ENCODE measurements around the gene IGF2BP3. TPM values are rescaled to one million over a fixed set of nuclear protein-coding genes. Genes with fewer than 3 reads are reported as not detected.

Gene IGF2BP3
- total RNA-seq, 3 donors from 2014 or later = 0.59 to 3.5 TPM; not detected in 1

- no peak overlapping the region for H3K27ac ChIP-seq
- intact Hi-C loops (cut with DNase I; ENCODE audit: low total_unique reads) = no loop called here
- no peak for DNase-seq (ENCODE audit: low spot score in 2 of 2)
- TF ChIP-seq POLR2AphosphoS5 (IDR thresholded peaks at IDR 0.05) (no peak), CTCF (IDR thresholded peaks at IDR 0.05) (no peak), POLR2A (IDR thresholded peaks at IDR 0.05) (no peak)
- H3K4me3 ChIP-seq = no peak overlapping the region
- peaks cover 0 to 42% of the 10 kb centered on the region in 2 donors for H3K27me3 ChIP-seq
- no peaks in the 10 kb centered on the region for H3K36me3 ChIP-seq
- H3K9me3 ChIP-seq = no peaks in the 10 kb centered on the region
- H3K4me1 ChIP-seq = no peaks in the 10 kb centered on the region
These were observed 15.3 kb downstream of the IGF2BP3 start for GRCh38 chr7:23454881-23455526.

GRCh38 chr7:23450518-23450917 lies 19.8 kb downstream of the IGF2BP3 start:
- Histone ChIP-seq H3K27me3 (peaks cover 0 to 27% of the 10 kb centered on the region in 2 donors), H3K36me3 (no peaks in the 10 kb centered on the region), H3K27ac (no peak overlapping the region), H3K9me3 (no peaks in the 10 kb centered on the region), H3K4me1 (no peaks in the 10 kb centered on the region), H3K4me3 (no peak overlapping the region)
- intact Hi-C loops (cut with DNase I; ENCODE audit: low total_unique reads) = no loop called here
- no peak for TF ChIP-seq POLR2AphosphoS5 (IDR thresholded peaks at IDR 0.05)
- no peak for TF ChIP-seq POLR2A (IDR thresholded peaks at IDR 0.05)
- no peak for TF ChIP-seq CTCF (IDR thresholded peaks at IDR 0.05)
- no peak for DNase-seq (ENCODE audit: low spot score in 2 of 2)

GRCh38 chr7:23449941-23450340 lies 20.4 kb downstream of the IGF2BP3 start:
- H3K36me3 ChIP-seq = no peaks in the 10 kb centered on the region
- H3K27ac ChIP-seq = no peak overlapping the region
- H3K9me3 ChIP-seq = no peaks in the 10 kb centered on the region
- no peaks in the 10 kb centered on the region for H3K4me1 ChIP-seq
- H3K4me3 ChIP-seq = no peak overlapping the region
- peaks cover 0 to 22% of the 10 kb centered on the region in 2 donors for H3K27me3 ChIP-seq
- DNase-seq (ENCODE audit: low spot score in 2 of 2) = no peak
- TF ChIP-seq CTCF (IDR thresholded peaks at IDR 0.05) (no peak), POLR2AphosphoS5 (IDR thresholded peaks at IDR 0.05) (no peak), POLR2A (IDR thresholded peaks at IDR 0.05) (no peak)
- intact Hi-C loops (cut with DNase I; ENCODE audit: low total_unique reads) = no loop called here

GRCh38 chr7:23445326-23445725 lies 25.0 kb downstream of the IGF2BP3 start:
- H3K27ac ChIP-seq = no peak overlapping the region
- no peak for DNase-seq (ENCODE audit: low spot score in 2 of 2)
- H3K4me1 ChIP-seq = no peaks in the 10 kb centered on the region
- H3K36me3 ChIP-seq = no peaks in the 10 kb centered on the region
- intact Hi-C loops (cut with DNase I; ENCODE audit: low total_unique reads) = no loop called here
- H3K4me3 ChIP-seq = no peak overlapping the region
- peaks cover 0 to 2% of the 10 kb centered on the region in 2 donors for H3K27me3 ChIP-seq
- H3K9me3 ChIP-seq = no peaks in the 10 kb centered on the region
- TF ChIP-seq POLR2AphosphoS5 (IDR thresholded peaks at IDR 0.05) = no peak
- TF ChIP-seq CTCF (IDR thresholded peaks at IDR 0.05) = no peak
- no peak for TF ChIP-seq POLR2A (IDR thresholded peaks at IDR 0.05)

GRCh38 chr7:23443974-23444373 lies 26.3 kb downstream of the IGF2BP3 start:
- H3K4me3 ChIP-seq = no peak overlapping the region
- TF ChIP-seq POLR2AphosphoS5 (IDR thresholded peaks at IDR 0.05) = no peak
- no peak for TF ChIP-seq POLR2A (IDR thresholded peaks at IDR 0.05)
- TF ChIP-seq CTCF (IDR thresholded peaks at IDR 0.05) = no peak
- intact Hi-C loops (cut with DNase I; ENCODE audit: low total_unique reads) = no loop called here
- no peak overlapping the region for H3K27ac ChIP-seq
- no peaks in the 10 kb centered on the region for H3K4me1 ChIP-seq
- H3K36me3 ChIP-seq = no peaks in the 10 kb centered on the region
- DNase-seq (ENCODE audit: low spot score in 2 of 2) = no peak
- H3K9me3 ChIP-seq = no peaks in the 10 kb centered on the region
- H3K27me3 ChIP-seq = no peaks in the 10 kb centered on the region

Measured in breast epithelium (tissue), 4 donors.